Choroid plexus epithelial cell (primary cell): ENCODE measurements around the gene SMPD4.
"Not testable (repeated sequence)": the region's sequence is repeated elsewhere in the genome, so short reads cannot be mapped to it uniquely, and the experiment has no call there.

ENCODE experiments used
- DNase-seq: peaks from one replicate; pipeline ENCODE4 v3.0.0-alpha.2; 2010; ENCODE audit warnings: low read depth
- H3K4me3 ChIP-seq: 2 replicates; pipeline ENCODE4 v1.5.1; 2011; ENCODE audit warnings: low read depth, mild to moderate bottlenecking, control low read depth, low read length, moderate library complexity
- CTCF ChIP-seq: conservative IDR thresholded peaks from 2 replicates; pipeline ENCODE4 v1.5.1; 2011; ENCODE audit warnings: low read depth, mild to moderate bottlenecking, control low read depth, inconsistent platforms, low read length, moderate library complexity

SMPD4 gene

GRCh38 chr2:130156624-130157004 is 24.8 kb downstream of the SMPD4 start:
- no peak for DNase-seq
- H3K4me3 ChIP-seq, result no peak overlapping the region
- no peak for TF ChIP-seq CTCF

- TF ChIP-seq CTCF, result peak; percentile 68
- peak; percentile 71 for DNase-seq
- H3K4me3 ChIP-seq, result not testable (repeated sequence)
These were observed 25.3 kb downstream of the SMPD4 start for GRCh38 chr2:130155956-130156623.

GRCh38 chr2:130154773-130155765 is 26.3 kb downstream of the SMPD4 start:
- no peak for TF ChIP-seq CTCF
- no peak overlapping the region for H3K4me3 ChIP-seq
- DNase-seq, result no peak

- DNase-seq, H3K4me3 ChIP-seq: not testable (repeated sequence)
These were observed 27.0 kb downstream of the SMPD4 start for GRCh38 chr2:130154423-130154770.

- H3K4me3 ChIP-seq, result not testable (repeated sequence)
These were observed 27.5 kb downstream of the SMPD4 start for GRCh38 chr2:130153721-130154422.

GRCh38 chr2:130152816-130153595 is 28.4 kb downstream of the SMPD4 start:
- DNase-seq, result no peak
- no peak for TF ChIP-seq CTCF
- H3K4me3 ChIP-seq, result no peak overlapping the region

More at GRCh38 chr2:130153721-130154422, 27.5 kb downstream of the SMPD4 start:
- DNase-seq, result not testable (repeated sequence)

- H3K4me3 ChIP-seq, DNase-seq: not testable (repeated sequence)
These were observed 29.1 kb downstream of the SMPD4 start for GRCh38 chr2:130152136-130152815.

GRCh38 chr2:130151145-130151512 is 30.3 kb downstream of the SMPD4 start:
- not testable (repeated sequence) for DNase-seq

More at GRCh38 chr2:130151145-130151512, 30.3 kb downstream of the SMPD4 start:
- not testable (repeated sequence) for H3K4me3 ChIP-seq
